H1 (cell line): Measurements from ENCODE around the gene KRTAP12-4. TPM values are rescaled to one million over a fixed set of nuclear protein-coding genes. Genes with fewer than 3 reads are reported as not detected.
"Not testable (repeated sequence)": the region's sequence is repeated elsewhere in the genome, so short reads cannot be mapped to it uniquely, and the experiment has no call there.

Experiments
- CTCF ChIA-PET: fragments of 300-600 bp; sonication (Branson Sonifier 250); formaldehyde crosslinking; loops from one replicate; lab custom pipeline; 2021; ENCODE audit not compliant: partially characterized antibody; lab: Charles Lee
- POLR2A ChIA-PET: fragments of 300-600 bp; sonication (Branson Sonifier 250); formaldehyde crosslinking; loops from one replicate; lab custom pipeline; 2021; ENCODE audit warnings: inconsistent platforms; ENCODE audit not compliant: partially characterized antibody; lab: Charles Lee
- DNase-seq, 2 experiments: peaks; one replicate each; pipeline versions ENCODE4 v3.0.0 to v3.0.0-alpha.2; 2010 to 2022; ENCODE audit warnings: low spot score in 2 of 2, low read depth in 1 of 2, mixed read lengths in 1 of 2
- FAIRE-seq: peaks from 2 replicates; lab custom pipeline; 2011; peaks lifted over from hg19 to GRCh38; lab: Jason Lieb, UNC
- H2AFZ ChIP-seq: 2 replicates; pipeline ENCODE4 v1.8.1; 2012; ENCODE audit warnings: low read length, inconsistent platforms
- H2AK5ac ChIP-seq: 2 replicates; pipeline ENCODE4 v1.6.1; 2013; ENCODE audit warnings: low read depth, low read length
- H2BK120ac ChIP-seq: replicated peaks from 2 replicates; pipeline ENCODE3; 2013; ENCODE audit warnings: low read depth, low read length, inconsistent platforms
- H2BK12ac ChIP-seq: 2 replicates; pipeline ENCODE4 v1.6.1; 2013; ENCODE audit warnings: low read depth, low read length
- H2BK15ac ChIP-seq: 2 replicates; pipeline ENCODE4 v1.6.1; 2013; ENCODE audit warnings: low read length
- H2BK20ac ChIP-seq: 2 replicates; pipeline ENCODE4 v1.6.1; 2013; ENCODE audit warnings: low read length
- H2BK5ac ChIP-seq: 2 replicates; pipeline ENCODE4 v1.6.1; 2013; ENCODE audit warnings: low read depth, low read length
- H3K14ac ChIP-seq: 2 replicates; pipeline ENCODE4 v1.6.1; 2013; ENCODE audit warnings: inconsistent platforms; ENCODE audit not compliant: insufficient read length
- H3K18ac ChIP-seq: 2 replicates; pipeline ENCODE4 v1.6.1; 2013; ENCODE audit warnings: low read length; ENCODE audit errors: extremely low read depth
- H3K23ac ChIP-seq: 2 replicates; pipeline ENCODE4 v1.6.1; 2013; ENCODE audit warnings: inconsistent platforms; ENCODE audit not compliant: insufficient read length
- H3K23me2 ChIP-seq: 2 replicates; pipeline ENCODE4 v1.6.1; 2013; ENCODE audit warnings: low read depth, low read length
- H3K27ac ChIP-seq: 2 replicates; pipeline ENCODE4 v1.6.1; 2011; ENCODE audit warnings: low read depth, low read length, inconsistent platforms
- H3K27me3 ChIP-seq, 4 experiments: replicated peaks in 1 of 4; 1 replicate in 1 of 4; 2 replicates in 3 of 4; pipeline versions ENCODE4 v1.6.1 to v1.8.1; 2011 to 2013; ENCODE audit warnings: low read length in 3 of 4, mild to moderate bottlenecking in 3 of 4, inconsistent platforms in 2 of 4, mixed read lengths in 2 of 4, moderate library complexity in 1 of 4; ENCODE audit not compliant: control insufficient read depth in 3 of 4, insufficient read depth in 3 of 4; ENCODE audit errors: extremely low read depth in 1 of 4
- H3K36me3 ChIP-seq, 4 experiments: 2 replicates each; pipeline versions ENCODE4 v1.6.1 to v1.8.1; 2011 to 2013; ENCODE audit warnings: mild to moderate bottlenecking in 4 of 4, low read length in 3 of 4, moderate library complexity in 2 of 4, control low read depth in 1 of 4, inconsistent platforms in 1 of 4; ENCODE audit not compliant: insufficient read depth in 4 of 4, control insufficient read depth in 2 of 4
- H3K4ac ChIP-seq: replicated peaks from 2 replicates; pipeline ENCODE3; 2013; ENCODE audit warnings: low read length, low read depth, mixed read lengths, inconsistent platforms; ENCODE audit not compliant: insufficient read length
- H3K4me1 ChIP-seq, 4 experiments: replicated peaks in 1 of 4; 1 replicate in 1 of 4; 2 replicates in 3 of 4; pipeline versions ENCODE4 v1.6.1 to v1.8.1; 2011 to 2013; ENCODE audit warnings: low read length in 3 of 4, inconsistent platforms in 2 of 4, mixed read lengths in 1 of 4; ENCODE audit not compliant: insufficient read depth in 4 of 4, control insufficient read depth in 3 of 4
- H3K4me2 ChIP-seq, 2 experiments: 2 replicates each; pipeline versions ENCODE4 v1.6.1 to v1.8.1; 2011 to 2013; ENCODE audit warnings: low read depth in 2 of 2, low read length in 2 of 2, control low read depth in 1 of 2, inconsistent platforms in 1 of 2, mild to moderate bottlenecking in 1 of 2; ENCODE audit not compliant: insufficient read depth in 1 of 2
- H3K4me3 ChIP-seq, 4 experiments: fragments of 200-600, 300-600 bp in 1 of 4; sonication (generic), shearing (Covaris generic), sonication (Bioruptor Twin) in 1 of 4; 2 replicates each; pipeline versions ENCODE4 v1.5.1 to v1.8.1; 2011 to 2016; ENCODE audit warnings: low read length in 4 of 4, low read depth in 3 of 4, control low read depth in 2 of 4, inconsistent platforms in 2 of 4, mild to moderate bottlenecking in 2 of 4, mixed read lengths in 1 of 4, moderate library complexity in 1 of 4; ENCODE audit not compliant: insufficient read depth in 2 of 4; ENCODE audit errors: extremely low read depth in 1 of 4
- H3K56ac ChIP-seq: replicated peaks from 2 replicates; pipeline ENCODE3; 2013; ENCODE audit warnings: low read depth, mild to moderate bottlenecking, mixed read lengths, low read length, inconsistent platforms; ENCODE audit not compliant: insufficient read length
- H3K79me1 ChIP-seq: 2 replicates; pipeline ENCODE4 v1.6.1; 2013; ENCODE audit warnings: low read depth, low read length, control low read depth
- H3K79me2 ChIP-seq, 2 experiments: 2 replicates each; pipeline versions ENCODE4 v1.6.1 to v1.8.1; 2012 to 2013; ENCODE audit warnings: low read length in 2 of 2, mild to moderate bottlenecking in 2 of 2, inconsistent platforms in 1 of 2; ENCODE audit not compliant: insufficient read depth in 2 of 2, control insufficient read depth in 1 of 2
- H3K9ac ChIP-seq, 4 experiments: replicated peaks in 1 of 4; 1 replicate in 1 of 4; 2 replicates in 3 of 4; pipeline versions ENCODE4 v1.6.1 to v1.8.1; 2011 to 2013; ENCODE audit warnings: low read depth in 3 of 4, low read length in 3 of 4, control low read depth in 2 of 4, mild to moderate bottlenecking in 2 of 4, moderate library complexity in 2 of 4, inconsistent platforms in 1 of 4; ENCODE audit errors: extremely low read depth in 1 of 4
- H3K9me3 ChIP-seq, 2 experiments: 2 replicates each; pipeline versions ENCODE4 v1.6.1 to v1.8.1; 2012 to 2013; ENCODE audit warnings: mild to moderate bottlenecking in 2 of 2, moderate library complexity in 2 of 2, control low read depth in 1 of 2, inconsistent platforms in 1 of 2, low read depth in 1 of 2, low read length in 1 of 2, mixed read lengths in 1 of 2; ENCODE audit not compliant: insufficient read depth in 2 of 2
- H4K20me1 ChIP-seq, 2 experiments: replicated peaks in 1 of 2; 2 replicates each; pipeline versions ENCODE3 to v1.8.1; 2011 to 2013; ENCODE audit warnings: inconsistent platforms in 2 of 2, low read length in 2 of 2, mild to moderate bottlenecking in 1 of 2; ENCODE audit not compliant: insufficient read depth in 2 of 2, control insufficient read depth in 1 of 2
- H4K5ac ChIP-seq: 2 replicates; pipeline ENCODE4 v1.6.1; 2013; ENCODE audit warnings: low read length, low read depth, mixed read lengths, inconsistent platforms; ENCODE audit not compliant: insufficient read length
- H4K8ac ChIP-seq: 2 replicates; pipeline ENCODE4 v1.8.0; 2013; ENCODE audit warnings: mild to moderate bottlenecking, moderate library complexity, low read length, inconsistent platforms; ENCODE audit not compliant: insufficient read depth; ENCODE audit errors: extremely low read depth
- H4K91ac ChIP-seq: replicated peaks from 2 replicates; pipeline ENCODE3; 2013; ENCODE audit warnings: low read length, mixed read lengths, inconsistent platforms; ENCODE audit not compliant: insufficient read length
- WGBS, 2 experiments: shearing (Covaris generic) in 1 of 2; methylation state at CpG; one replicate each; pipeline versions ENCODE4 v1.1.6 to v1.1.7; 2013 to 2015; ENCODE audit warnings: low lambda C conversion rate in 2 of 2, mixed read lengths in 2 of 2, inconsistent platforms in 1 of 2, low coverage in 1 of 2, missing lambda C conversion rate in 1 of 2; ENCODE audit not compliant: insufficient replicate concordance in 2 of 2, insufficient coverage in 1 of 2, insufficient read length in 1 of 2; ENCODE audit errors: extremely low coverage in 1 of 2, missing lambda C conversion rate in 1 of 2; 5-methylcytosine and 5-hydroxymethylcytosine counted together
- polyA plus RNA-seq, 7 experiments: library from polyadenylated mRNA; depleted of rRNA in 3 of 7; stranded (reverse) in 5 of 7; unstranded in 2 of 7; fragments of >200 nt in 5 of 7; fragments of 200-250 nt in 2 of 7; gene quantifications; 1 replicate in 5 of 7; 2 replicates in 1 of 7; 4 replicates in 1 of 7; pipeline versions ENCODE4 v1.2.1 to v1.2.3, GENCODE V29; 2011 to 2013; ENCODE audit warnings: missing spikeins in 2 of 7, mixed read lengths in 2 of 7
- total RNA-seq: library from RNA; stranded (reverse); fragmentation: NEBNext Ultra II Directional; extraction: Animal tissue kit (Norgen Biotek cat#: 25700); gene quantifications from 2 replicates; pipeline ENCODE4 v1.2.1, GENCODE V29; 2021

Gene KRTAP12-4
- total and polyA plus RNA-seq, 2 of the 8 experiments (the other 6 are each of a cell fraction or from before 2014, with no cell fraction given), result not detected

DNA sequence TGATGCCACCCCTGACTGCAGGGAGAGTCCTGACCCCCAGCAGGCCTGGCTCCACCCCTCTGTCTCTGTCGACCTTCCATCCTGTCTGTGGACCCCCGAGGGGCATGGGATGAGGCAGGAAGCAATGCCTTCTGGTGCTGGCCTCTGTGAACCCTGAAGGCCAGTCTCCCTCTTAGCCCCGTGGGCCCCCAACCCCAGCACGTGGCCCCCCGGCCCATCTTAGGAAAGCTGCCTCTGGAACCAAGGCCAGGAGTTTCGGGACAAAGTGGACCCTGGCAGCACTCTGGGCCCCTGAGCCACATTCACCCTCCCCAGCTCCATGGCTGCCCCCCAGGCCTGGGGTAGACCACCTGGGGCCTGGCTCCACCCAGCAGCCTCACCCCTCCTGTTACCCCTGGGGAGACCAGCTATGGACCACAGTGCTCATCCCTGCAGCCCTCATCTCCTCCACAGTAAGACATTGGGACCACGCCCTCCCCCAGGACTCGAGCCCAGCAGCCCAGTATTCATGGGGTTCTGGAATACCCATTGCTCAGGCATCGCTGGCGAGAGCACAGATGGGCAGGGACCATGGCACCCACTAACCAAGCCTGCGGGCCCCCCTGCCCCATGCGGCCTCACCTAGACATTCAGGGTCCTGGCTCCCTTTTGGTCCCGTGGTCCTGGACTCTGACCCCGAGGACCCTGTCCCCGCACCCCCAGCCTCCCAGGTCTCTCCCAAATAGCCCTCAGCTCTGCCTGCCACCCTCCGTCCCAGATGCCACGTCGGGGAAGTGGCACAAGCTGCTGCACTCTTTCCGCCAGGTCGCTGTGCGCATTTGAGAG, 15.7 kb downstream of the KRTAP12-4 start:
- H3K4me2 ChIP-seq, H3K79me1 ChIP-seq, H2AK5ac ChIP-seq, H4K91ac ChIP-seq, H3K23ac ChIP-seq, H3K23me2 ChIP-seq, H3K18ac ChIP-seq, H3K36me3 ChIP-seq, H2BK120ac ChIP-seq, H3K4ac ChIP-seq, H4K20me1 ChIP-seq, H4K8ac ChIP-seq, H3K27ac ChIP-seq, DNase-seq, H3K14ac ChIP-seq, H2AFZ ChIP-seq, H3K4me1 ChIP-seq, H2BK15ac ChIP-seq, H3K4me3 ChIP-seq, H2BK12ac ChIP-seq, H4K5ac ChIP-seq, H3K56ac ChIP-seq, FAIRE-seq, H3K27me3 ChIP-seq, H3K79me2 ChIP-seq, H3K9me3 ChIP-seq, H2BK20ac ChIP-seq, H2BK5ac ChIP-seq, CTCF ChIA-PET, H3K9ac ChIP-seq: not testable (repeated sequence)
- POLR2A ChIA-PET, result interaction anchor here (0.6 kb wide), 1 partner anchor 86 kb away, joined by 6 read pairs; no protein-coding TSS in a partner anchor
- 95% methylated on average over 16 of the region's 21 CpGs; no CpG with 5 or more reads in 1 of the 2 experiments for WGBS, 2 experiments
